Mesodermal cell (in vitro differentiated cells): Measurements from ENCODE around the gene OTC.

Source experiments
- H3K27ac ChIP-seq: 2 replicates; pipeline ENCODE4 v1.7.0; 2013; ENCODE audit warnings: mild to moderate bottlenecking, low read depth, low read length, moderate library complexity; ENCODE audit not compliant: severe bottlenecking
- H3K36me3 ChIP-seq: 2 replicates; pipeline ENCODE4 v1.7.1; 2013; ENCODE audit warnings: mild to moderate bottlenecking, low read length, moderate library complexity; ENCODE audit not compliant: control insufficient read depth, insufficient read depth
- H3K4me1 ChIP-seq: one replicate; pipeline ENCODE4 v1.7.1; 2013; ENCODE audit warnings: mild to moderate bottlenecking, low read length; ENCODE audit not compliant: insufficient read depth, control insufficient read depth, poor library complexity, severe bottlenecking
- H3K4me3 ChIP-seq: 2 replicates; pipeline ENCODE4 v1.7.0; 2013; ENCODE audit warnings: low read length, control low read depth, mild to moderate bottlenecking; ENCODE audit not compliant: insufficient read depth, poor library complexity, severe bottlenecking; ENCODE audit errors: extremely low read depth
- H3K9me3 ChIP-seq: 2 replicates; pipeline ENCODE4 v1.7.1; 2013; ENCODE audit warnings: mild to moderate bottlenecking, low read length, moderate library complexity; ENCODE audit not compliant: control insufficient read depth
- WGBS, 2 experiments: methylation state at CpG; one replicate each; pipeline ENCODE4 v1.1.5; 2013; ENCODE audit warnings: missing lambda C conversion rate in 2 of 2; ENCODE audit not compliant: insufficient coverage in 2 of 2; 5-methylcytosine and 5-hydroxymethylcytosine counted together

The OTC gene

GRCh38 chrX:38462257-38462656 lies 109.9 kb downstream of the OTC start:
- Histone ChIP-seq H3K4me3 (no peak overlapping the region), H3K36me3 (no peaks in the 10 kb centered on the region), H3K27ac (no peak overlapping the region), H3K9me3 (no peaks in the 10 kb centered on the region), H3K4me1 (no peaks in the 10 kb centered on the region)

DNA sequence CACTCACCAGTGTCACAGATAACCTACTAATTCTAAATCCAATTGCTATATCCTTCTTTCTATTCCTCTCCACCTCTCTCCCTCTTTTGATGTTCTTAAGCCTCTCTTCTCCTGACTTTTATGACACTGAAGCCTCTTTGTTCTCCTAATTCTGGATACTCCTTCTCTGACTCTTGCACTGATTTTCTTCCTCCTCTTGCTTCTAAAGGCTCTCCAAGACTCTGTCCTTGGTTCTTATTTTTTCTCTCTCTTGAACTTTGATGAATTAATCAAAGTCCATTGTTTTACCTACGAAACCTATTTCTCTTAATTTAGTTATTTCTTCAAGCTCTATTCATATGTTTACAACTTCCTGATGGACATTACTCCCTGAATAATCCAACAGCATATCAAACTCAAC lies 113.3 kb downstream of the OTC start:
- no peak overlapping the region for H3K4me3 ChIP-seq
- H3K27ac ChIP-seq, result no peak overlapping the region
- no peaks in the 10 kb centered on the region for H3K9me3 ChIP-seq
- H3K36me3 ChIP-seq, result no peaks in the 10 kb centered on the region
- WGBS, 2 experiments, result 71% methylated on average over 1 of the region's 1 CpG; no CpG with 5 or more reads in 1 of the 2 experiments
- no peaks in the 10 kb centered on the region for H3K4me1 ChIP-seq

- Histone ChIP-seq H3K4me3 (no peak overlapping the region), H3K4me1 (no peaks in the 10 kb centered on the region), H3K27ac (no peak overlapping the region), H3K9me3 (no peaks in the 10 kb centered on the region), H3K36me3 (no peaks in the 10 kb centered on the region)
- 82 to 100% methylated on average over 1 to 2 of the region's 6 CpGs for WGBS, 2 experiments
These were observed 116.3 kb downstream of the OTC start for GRCh38 chrX:38468563-38469157.
